ENCODE data around the gene FOXO3. TPM values are rescaled to one million over a fixed set of nuclear protein-coding genes. Genes with fewer than 3 reads are reported as not detected.
"Not testable (repeated sequence)": the region's sequence is repeated elsewhere in the genome, so short reads cannot be mapped to it uniquely, and the experiment has no call there.

The FOXO3 gene
- total and polyA plus RNA-seq, 2 donors from 2014 or later = 9.4 to 76.1 TPM

GRCh38 chr6:108655806-108656651, 95.3 kb downstream of the FOXO3 start:
- FAIRE-seq = no peak

GRCh38 chr6:108656836-108657235, 96.1 kb downstream of the FOXO3 start:
- intact Hi-C loops (cut with DNase I) = no loop called here
- peak in 3 of 5 donors; percentile 55 to 80 (median 78) for DNase-seq

More at GRCh38 chr6:108655806-108656651, 95.3 kb downstream of the FOXO3 start:
- peak overlapping the region; percentile 8 to 41 for H3K27ac ChIP-seq (ENCODE audit: low read depth in 2 of 2, low read length in 2 of 2)
- H3K9ac ChIP-seq (ENCODE audit: low read length in 3 of 3) = no peak overlapping the region
- no peaks in the 10 kb centered on the region for H3K9me3 ChIP-seq (ENCODE audit: control insufficient read depth in 2 of 3, insufficient read depth in 1 of 3, low read length in 3 of 3)
- no peaks in the 10 kb centered on the region for H3K36me3 ChIP-seq (ENCODE audit: control insufficient read depth in 2 of 3, insufficient read depth in 3 of 3, low read length in 3 of 3)
- H3K4me1 ChIP-seq (ENCODE audit: control insufficient read depth in 2 of 3, insufficient read depth in 2 of 3, low read depth in 1 of 3, low read length in 3 of 3) = peaks cover 9 to 23% (median 11%) of the 10 kb centered on the region in 3 donors
- peak in 3 of 5 donors; percentile 17 to 62 (median 55) for DNase-seq
- no peak for TF ChIP-seq CTCF (IDR thresholded peaks at IDR 0.05; ENCODE audit: borderline replicate concordance, extremely low read depth, insufficient read depth)
- no peaks in the 10 kb centered on the region for H3K27me3 ChIP-seq (ENCODE audit: control insufficient read depth, insufficient read depth, low read length)
- intact Hi-C loops (cut with DNase I) = no loop called here
- H3K4me3 ChIP-seq (ENCODE audit: low read length in 3 of 3) = no peak overlapping the region

GRCh38 chr6:108658174-108658573, 97.5 kb downstream of the FOXO3 start:
- H3K9me3 ChIP-seq (ENCODE audit: control insufficient read depth in 2 of 3, insufficient read depth in 1 of 3, low read length in 3 of 3) = no peaks in the 10 kb centered on the region
- no peaks in the 10 kb centered on the region for H3K27me3 ChIP-seq (ENCODE audit: control insufficient read depth, insufficient read depth, low read length)
- intact Hi-C loops (cut with DNase I) = no loop called here
- no peak for TF ChIP-seq CTCF (IDR thresholded peaks at IDR 0.05; ENCODE audit: borderline replicate concordance, extremely low read depth, insufficient read depth)
- no peak overlapping the region for H3K9ac ChIP-seq (ENCODE audit: low read length in 3 of 3)
- DNase-seq (no peak), FAIRE-seq (no peak)
- no peak overlapping the region for H3K27ac ChIP-seq (ENCODE audit: low read depth in 2 of 2, low read length in 2 of 2)
- H3K4me3 ChIP-seq (ENCODE audit: low read length in 3 of 3) = no peak overlapping the region
- H3K4me1 ChIP-seq (ENCODE audit: control insufficient read depth in 2 of 3, insufficient read depth in 2 of 3, low read depth in 1 of 3, low read length in 3 of 3) = peaks cover 5 to 17% (median 9%) of the 10 kb centered on the region in 3 donors
- no peaks in the 10 kb centered on the region for H3K36me3 ChIP-seq (ENCODE audit: control insufficient read depth in 2 of 3, insufficient read depth in 3 of 3, low read length in 3 of 3)

More at GRCh38 chr6:108656836-108657235, 96.1 kb downstream of the FOXO3 start:
- Histone ChIP-seq H3K4me1 (ENCODE audit: control insufficient read depth in 2 of 3, insufficient read depth in 2 of 3, low read depth in 1 of 3, low read length in 3 of 3) (peaks cover 5 to 23% (median 9%) of the 10 kb centered on the region in 3 donors), H3K9ac (ENCODE audit: low read length in 3 of 3) (no peak overlapping the region), H3K27ac (ENCODE audit: low read depth in 2 of 2, low read length in 2 of 2) (peak overlapping the region in 1 of 2 donors; percentile 41), H3K27me3 (ENCODE audit: control insufficient read depth, insufficient read depth, low read length) (no peaks in the 10 kb centered on the region), H3K9me3 (ENCODE audit: control insufficient read depth in 2 of 3, insufficient read depth in 1 of 3, low read length in 3 of 3) (no peaks in the 10 kb centered on the region), H3K4me3 (ENCODE audit: low read length in 3 of 3) (no peak overlapping the region), H3K36me3 (ENCODE audit: control insufficient read depth in 2 of 3, insufficient read depth in 3 of 3, low read length in 3 of 3) (no peaks in the 10 kb centered on the region)
- FAIRE-seq = no peak
- no peak for TF ChIP-seq CTCF (IDR thresholded peaks at IDR 0.05; ENCODE audit: borderline replicate concordance, extremely low read depth, insufficient read depth)

GRCh38 chr6:108658785-108659184, 98.1 kb downstream of the FOXO3 start:
- FAIRE-seq; DNase-seq; H3K4me3 ChIP-seq (ENCODE audit: low read length in 3 of 3); H3K36me3 ChIP-seq (ENCODE audit: control insufficient read depth in 2 of 3, insufficient read depth in 3 of 3, low read length in 3 of 3); H3K27me3 ChIP-seq (ENCODE audit: control insufficient read depth, insufficient read depth, low read length); H3K27ac ChIP-seq (ENCODE audit: low read depth in 2 of 2, low read length in 2 of 2); H3K9me3 ChIP-seq (ENCODE audit: control insufficient read depth in 2 of 3, insufficient read depth in 1 of 3, low read length in 3 of 3); H3K9ac ChIP-seq (ENCODE audit: low read length in 3 of 3); intact Hi-C loops (cut with DNase I): not testable (repeated sequence)
- H3K4me1 ChIP-seq (ENCODE audit: control insufficient read depth in 2 of 3, insufficient read depth in 2 of 3, low read depth in 1 of 3, low read length in 3 of 3) = peaks cover 5 to 12% (median 9%) of the 10 kb centered on the region in 3 donors
